Measurements from ENCODE around the gene GNLY.
A peak's percentile ranks its signal among the peaks of the same experiment; 100 is the strongest.

The GNLY gene

DNA sequence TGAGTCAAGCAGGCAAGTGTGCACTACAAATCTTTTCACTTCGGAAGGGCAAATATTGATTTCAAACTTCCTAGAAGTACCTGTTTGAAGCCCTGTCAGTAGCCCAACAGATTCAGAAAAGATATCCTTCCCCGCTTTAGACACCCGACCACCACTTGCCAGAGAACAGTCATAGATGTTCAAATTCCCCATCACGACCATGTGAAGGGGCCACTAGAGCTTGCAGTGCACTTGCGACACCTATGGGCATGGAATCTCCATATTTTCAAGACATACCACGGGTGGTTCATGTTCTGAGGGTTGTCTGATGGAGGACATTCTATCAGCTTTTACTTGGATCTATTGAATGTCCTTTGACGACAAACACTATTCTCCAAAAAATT is 23.8 kb downstream of the GNLY start:
- TF ChIP-seq, protein P1, sequence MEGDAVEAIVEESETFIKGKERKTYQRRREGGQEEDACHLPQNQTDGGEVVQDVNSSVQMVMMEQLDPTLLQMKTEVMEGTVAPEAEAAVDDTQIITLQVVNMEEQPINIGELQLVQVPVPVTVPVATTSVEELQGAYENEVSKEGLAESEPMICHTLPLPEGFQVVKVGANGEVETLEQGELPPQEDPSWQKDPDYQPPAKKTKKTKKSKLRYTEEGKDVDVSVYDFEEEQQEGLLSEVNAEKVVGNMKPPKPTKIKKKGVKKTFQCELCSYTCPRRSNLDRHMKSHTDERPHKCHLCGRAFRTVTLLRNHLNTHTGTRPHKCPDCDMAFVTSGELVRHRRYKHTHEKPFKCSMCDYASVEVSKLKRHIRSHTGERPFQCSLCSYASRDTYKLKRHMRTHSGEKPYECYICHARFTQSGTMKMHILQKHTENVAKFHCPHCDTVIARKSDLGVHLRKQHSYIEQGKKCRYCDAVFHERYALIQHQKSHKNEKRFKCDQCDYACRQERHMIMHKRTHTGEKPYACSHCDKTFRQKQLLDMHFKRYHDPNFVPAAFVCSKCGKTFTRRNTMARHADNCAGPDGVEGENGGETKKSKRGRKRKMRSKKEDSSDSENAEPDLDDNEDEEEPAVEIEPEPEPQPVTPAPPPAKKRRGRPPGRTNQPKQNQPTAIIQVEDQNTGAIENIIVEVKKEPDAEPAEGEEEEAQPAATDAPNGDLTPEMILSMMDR (IDR thresholded peaks at IDR 0.05; ENCODE audit: low read depth, low read length, missing control alignments), result peak; percentile 30
- in situ Hi-C loops (cut with HindIII; ENCODE audit: low pct_ligation_motif_present, low sequenced_read_pairs), result loop anchor here (25.0 kb wide), 1 partner anchor 94 kb away; no protein-coding TSS in a partner anchor
- Histone ChIP-seq H3K4me3 (ENCODE audit: low read depth, low read length) (no peak overlapping the region), H3K27ac (no peak overlapping the region), H3K36me3 (replicated peaks) (no peaks in the 10 kb centered on the region), H3K27me3 (replicated peaks) (no peaks in the 10 kb centered on the region)
- DNase-seq, result no peak

DNA sequence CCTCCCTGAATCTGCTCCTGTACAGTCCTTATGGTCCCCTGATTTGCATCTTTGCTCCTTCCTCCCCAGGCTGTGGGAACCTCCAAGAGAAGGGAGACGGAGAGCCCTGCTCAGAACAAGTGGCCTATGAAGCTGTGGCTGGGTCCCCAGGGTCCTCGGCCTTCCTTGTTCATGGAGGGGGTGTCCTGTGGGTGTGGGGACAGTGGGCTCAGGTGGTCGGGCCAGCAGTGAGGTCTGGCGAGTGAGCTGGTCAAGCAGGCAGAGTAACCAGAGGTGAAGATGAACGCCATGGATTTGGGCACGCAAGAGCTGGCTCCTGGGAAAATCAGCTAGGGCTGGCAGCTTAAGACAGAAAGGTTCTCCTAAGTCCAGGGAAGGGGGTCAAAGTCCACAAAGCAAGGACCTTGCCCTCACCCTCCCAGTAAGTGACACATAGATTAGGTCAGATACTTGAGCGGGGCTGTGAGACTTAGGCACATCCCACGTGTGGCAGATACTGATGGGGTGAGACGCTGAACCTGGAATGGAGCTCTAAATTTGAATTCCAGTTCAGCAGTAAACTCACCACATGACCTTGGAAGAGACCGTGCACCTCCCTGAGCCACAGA is 24.8 kb downstream of the GNLY start:
- H3K27ac ChIP-seq, result no peak overlapping the region
- H3K4me3 ChIP-seq (ENCODE audit: low read depth, low read length), result no peak overlapping the region
- H3K27me3 ChIP-seq (replicated peaks), result no peaks in the 10 kb centered on the region
- no peak for DNase-seq
- in situ Hi-C loops (cut with HindIII; ENCODE audit: low pct_ligation_motif_present, low sequenced_read_pairs), result loop anchor here (25.0 kb wide), 1 partner anchor 93 kb away; no protein-coding TSS in a partner anchor
- H3K36me3 ChIP-seq (replicated peaks), result no peaks in the 10 kb centered on the region
- TF ChIP-seq, protein P1 (IDR thresholded peaks at IDR 0.05; ENCODE audit: low read depth, low read length, missing control alignments), result no peak

DNA sequence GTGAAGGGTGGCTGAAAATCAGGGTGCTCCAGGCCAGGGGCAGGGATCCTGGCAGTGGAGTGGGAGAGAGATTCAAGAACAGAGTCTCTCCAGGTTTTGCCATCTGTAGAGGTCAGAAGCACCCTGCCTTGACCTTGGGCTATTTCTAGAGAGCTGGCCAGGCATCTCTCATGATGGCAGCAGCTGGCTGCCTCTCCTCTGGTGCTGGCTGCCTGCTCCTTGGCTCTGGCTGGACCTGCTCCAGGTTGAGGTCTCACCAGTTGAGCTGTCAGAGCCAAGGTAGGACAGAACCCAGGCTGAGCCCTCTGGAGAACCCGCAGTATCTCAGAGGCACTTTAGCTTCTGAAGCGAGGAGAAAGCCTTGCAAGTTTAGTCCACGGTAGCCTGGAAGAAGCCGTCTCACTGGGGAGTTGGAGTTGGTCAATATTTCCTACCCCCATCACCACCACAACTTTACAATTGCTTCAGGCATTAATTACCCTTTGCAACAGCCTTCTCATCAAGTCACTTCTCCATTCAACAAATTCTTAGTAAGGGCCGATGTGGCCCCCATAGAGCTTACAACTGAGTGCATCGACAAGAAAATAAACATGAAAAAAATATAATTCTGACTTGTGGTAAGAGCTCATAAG is 25.6 kb downstream of the GNLY start:
- Histone ChIP-seq H3K27ac (no peak overlapping the region), H3K27me3 (replicated peaks) (no peaks in the 10 kb centered on the region), H3K36me3 (replicated peaks) (no peaks in the 10 kb centered on the region), H3K4me3 (ENCODE audit: low read depth, low read length) (no peak overlapping the region)
- in situ Hi-C loops (cut with HindIII; ENCODE audit: low pct_ligation_motif_present, low sequenced_read_pairs), result loop anchor here (25.0 kb wide), 1 partner anchor 93 kb away; no protein-coding TSS in a partner anchor
- DNase-seq, result no peak
- TF ChIP-seq, protein P1 (IDR thresholded peaks at IDR 0.05; ENCODE audit: low read depth, low read length, missing control alignments), result no peak

DNA sequence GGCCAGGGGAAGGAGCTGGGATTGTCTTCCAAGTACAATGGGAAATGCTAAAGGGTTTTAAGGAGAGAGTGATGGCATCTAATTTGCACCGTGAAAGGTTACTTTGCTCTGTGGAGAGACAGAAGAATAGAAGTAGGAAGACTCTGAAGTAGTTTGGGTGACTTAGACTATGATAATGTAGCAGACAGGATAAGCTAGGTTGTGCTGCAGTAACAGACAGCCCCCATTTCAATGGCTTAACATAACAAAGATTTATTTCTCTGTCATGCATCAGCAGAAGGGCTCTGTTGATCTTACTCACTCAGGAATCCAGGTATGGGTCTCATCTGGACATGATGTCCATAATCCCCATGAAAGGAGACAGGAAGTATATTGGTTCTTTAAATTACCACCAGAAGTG is 26.4 kb downstream of the GNLY start:
- H3K27me3 ChIP-seq (replicated peaks), result no peaks in the 10 kb centered on the region
- in situ Hi-C loops (cut with HindIII; ENCODE audit: low pct_ligation_motif_present, low sequenced_read_pairs), result loop anchor here (25.0 kb wide), 1 partner anchor 92 kb away; no protein-coding TSS in a partner anchor

GRCh38 chr2:85721641-85722040 is 27.5 kb downstream of the GNLY start:
- H3K27me3 ChIP-seq (replicated peaks), result no peaks in the 10 kb centered on the region
- in situ Hi-C loops (cut with HindIII; ENCODE audit: low pct_ligation_motif_present, low sequenced_read_pairs), result loop anchor here (25.0 kb wide), 1 partner anchor 91 kb away; no protein-coding TSS in a partner anchor
- H3K4me3 ChIP-seq (ENCODE audit: low read depth, low read length), result no peak overlapping the region
- H3K27ac ChIP-seq, result no peak overlapping the region
- no peak for DNase-seq
- no peaks in the 10 kb centered on the region for H3K36me3 ChIP-seq (replicated peaks)
- TF ChIP-seq, protein P1 (IDR thresholded peaks at IDR 0.05; ENCODE audit: low read depth, low read length, missing control alignments), result no peak

More for the DNA sequence above, 26.4 kb downstream of the GNLY start:
- Histone ChIP-seq H3K4me3 (ENCODE audit: low read depth, low read length) (no peak overlapping the region), H3K27ac (no peak overlapping the region), H3K36me3 (replicated peaks) (no peaks in the 10 kb centered on the region)
- TF ChIP-seq, protein P1 (IDR thresholded peaks at IDR 0.05; ENCODE audit: low read depth, low read length, missing control alignments), result no peak
- no peak for DNase-seq

Measured in brain microvascular endothelial cell (primary cell).